Right ventricle myocardium inferior (tissue), 1 donor: ENCODE measurements around the gene FOXP1. TPM values are rescaled to one million over a fixed set of nuclear protein-coding genes. Genes with fewer than 3 reads are reported as not detected.
"Not testable (repeated sequence)": the region's sequence is repeated elsewhere in the genome, so short reads cannot be mapped to it uniquely, and the experiment has no call there.

Experiments used
- ATAC-seq: fragments of 200-7000 bp; cut with Tn5 transposase; one replicate; pipeline ENCODE4 v1.9.1; 2020; ENCODE audit warnings: mild to moderate bottlenecking, moderate library complexity
- DNase-seq: peaks from one replicate; pipeline ENCODE4 v3.0.0; 2021; ENCODE audit errors: missing footprints
- intact Hi-C: fragments of 100-400 bp; cut with DNase I; formaldehyde crosslinking; loops from one replicate; pipeline ENCODE4 v1.11.0; 2022
- total RNA-seq: library from RNA; stranded (reverse); fragmentation: NEBNext Ultra II Directional; extraction: Animal tissue kit (Norgen Biotek cat#: 25700); gene quantifications from one replicate; pipeline ENCODE4 v1.2.1, GENCODE V29; 2021
- donor health status: DM: no; HTN: yes; CAD: no; lungs with severe emphysema.

FOXP1 gene
- total RNA-seq, 1 donor from 2014 or later: 38.5 TPM

DNA sequence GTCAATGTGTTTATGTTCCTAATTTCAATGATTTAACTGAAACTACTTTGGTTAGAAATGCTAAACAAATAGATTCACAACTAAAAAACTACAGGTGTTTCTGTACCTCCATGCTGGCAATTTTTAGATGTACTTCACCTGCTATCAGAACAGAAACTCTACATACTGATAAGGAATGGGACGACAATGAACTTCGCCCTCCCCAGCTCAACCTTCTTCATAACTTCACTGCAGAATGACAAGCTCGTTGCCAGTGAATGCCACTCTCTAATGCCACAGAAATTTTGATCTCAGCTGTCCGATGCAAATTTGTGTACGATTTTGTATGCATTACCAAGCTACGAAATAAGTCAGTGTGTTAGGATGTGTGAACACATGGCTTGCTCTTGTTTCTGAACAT lies 133.4 kb downstream of the FOXP1 start:
- intact Hi-C loops: no loop called here
- no peak for ATAC-seq
- DNase-seq: no peak

DNA sequence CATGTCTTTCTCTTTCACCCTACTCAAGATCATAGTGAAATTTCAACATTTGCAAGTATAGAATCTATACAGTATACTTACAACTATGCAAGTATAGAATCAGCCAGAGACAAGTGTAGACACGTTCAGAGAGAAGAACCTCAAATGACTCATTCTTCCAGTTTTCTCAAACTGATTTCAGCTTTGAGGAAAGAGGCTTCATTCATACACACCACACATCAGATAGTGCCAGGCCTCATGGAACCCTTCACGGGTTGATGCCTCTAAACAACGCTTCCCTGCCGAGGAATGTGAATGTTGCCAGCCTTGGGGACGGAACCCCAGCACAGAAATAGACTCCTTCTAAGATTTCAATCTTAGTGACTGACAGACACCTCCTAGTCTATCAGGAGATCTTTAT lies 135.7 kb downstream of the FOXP1 start:
- intact Hi-C loops: no loop called here
- DNase-seq (no peak), ATAC-seq (no peak)

DNA sequence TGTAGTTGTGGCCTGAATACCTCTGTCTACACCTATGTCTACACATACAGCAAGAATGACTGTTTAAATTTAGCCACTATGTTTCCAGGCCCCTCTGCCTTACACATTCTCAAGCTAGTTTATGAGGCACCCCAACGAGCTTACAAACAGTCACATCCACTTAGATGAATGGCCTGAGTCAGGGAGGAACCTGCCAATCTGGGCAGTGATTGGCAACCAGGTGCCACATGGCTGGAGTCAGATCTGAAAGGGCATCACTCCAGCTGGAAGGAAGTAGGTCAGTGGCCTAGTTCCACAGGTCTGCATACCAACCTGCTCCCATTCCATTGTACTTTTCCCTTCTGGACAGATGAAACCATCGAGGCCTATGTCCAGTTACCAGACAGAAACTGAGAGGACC lies 136.3 kb downstream of the FOXP1 start:
- intact Hi-C loops: no loop called here
- DNase-seq: no peak
- ATAC-seq: no peak

DNA sequence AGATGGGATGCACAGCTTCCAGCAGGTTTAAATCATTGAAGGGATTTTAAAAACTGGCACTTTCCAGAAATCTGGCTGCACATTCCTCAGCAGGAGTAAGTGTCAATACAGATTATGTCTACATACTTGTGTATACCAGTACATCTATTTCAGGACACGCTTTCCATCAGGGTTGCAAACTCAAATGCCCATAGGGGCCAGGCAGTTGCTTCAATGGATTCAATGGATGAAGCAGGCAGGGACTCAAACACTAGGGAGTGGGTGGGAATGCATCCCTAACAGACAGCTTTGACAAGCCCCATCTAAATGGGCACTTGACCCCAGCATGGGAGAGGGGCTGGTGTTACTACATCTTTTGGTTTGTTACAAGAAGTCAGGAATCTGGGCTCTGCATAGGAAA lies 136.8 kb downstream of the FOXP1 start:
- DNase-seq (no peak), ATAC-seq (no peak)
- intact Hi-C loops: no loop called here

DNA sequence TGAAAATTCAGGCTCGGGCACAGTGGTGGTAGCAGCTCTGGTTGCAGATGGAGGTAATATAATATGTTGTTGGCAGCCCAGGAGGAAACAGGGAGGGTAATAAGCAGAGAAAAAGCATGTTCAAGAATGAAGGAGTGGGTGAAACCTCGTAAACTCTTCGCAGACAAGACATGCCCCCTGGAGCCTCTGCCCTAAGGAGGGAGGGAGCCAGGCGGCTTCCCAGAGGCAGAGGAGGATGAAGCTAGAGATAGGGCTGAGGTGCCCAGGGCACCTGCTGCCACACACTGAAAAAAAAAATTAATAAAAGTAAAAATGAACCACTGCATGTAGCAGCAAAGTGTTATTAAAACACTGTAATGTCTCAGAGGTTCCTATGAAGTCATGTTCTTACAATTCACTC lies 137.3 kb downstream of the FOXP1 start:
- no peak for DNase-seq
- intact Hi-C loops: no loop called here

DNA sequence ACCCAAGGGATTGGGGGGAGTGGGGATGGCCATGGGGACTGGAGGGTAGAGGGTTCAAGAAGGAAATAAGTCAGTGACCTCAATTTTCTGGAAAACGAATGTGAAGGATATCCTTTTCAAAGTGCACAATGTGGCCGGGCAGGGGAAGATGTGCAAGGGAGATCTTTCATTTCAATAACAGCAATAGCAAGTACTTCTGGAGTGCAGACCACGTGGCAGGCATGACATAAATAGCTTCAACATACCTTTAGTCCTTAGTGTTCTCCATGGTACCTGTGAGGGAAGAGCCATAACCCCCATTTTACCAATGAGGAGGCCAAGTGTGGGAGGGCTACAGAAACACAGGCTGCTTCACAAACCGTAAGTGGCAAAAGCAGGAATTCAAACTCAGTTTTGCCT lies 138.7 kb downstream of the FOXP1 start:
- intact Hi-C loops: no loop called here

More for the DNA sequence above, 137.3 kb downstream of the FOXP1 start:
- ATAC-seq: no peak

DNA sequence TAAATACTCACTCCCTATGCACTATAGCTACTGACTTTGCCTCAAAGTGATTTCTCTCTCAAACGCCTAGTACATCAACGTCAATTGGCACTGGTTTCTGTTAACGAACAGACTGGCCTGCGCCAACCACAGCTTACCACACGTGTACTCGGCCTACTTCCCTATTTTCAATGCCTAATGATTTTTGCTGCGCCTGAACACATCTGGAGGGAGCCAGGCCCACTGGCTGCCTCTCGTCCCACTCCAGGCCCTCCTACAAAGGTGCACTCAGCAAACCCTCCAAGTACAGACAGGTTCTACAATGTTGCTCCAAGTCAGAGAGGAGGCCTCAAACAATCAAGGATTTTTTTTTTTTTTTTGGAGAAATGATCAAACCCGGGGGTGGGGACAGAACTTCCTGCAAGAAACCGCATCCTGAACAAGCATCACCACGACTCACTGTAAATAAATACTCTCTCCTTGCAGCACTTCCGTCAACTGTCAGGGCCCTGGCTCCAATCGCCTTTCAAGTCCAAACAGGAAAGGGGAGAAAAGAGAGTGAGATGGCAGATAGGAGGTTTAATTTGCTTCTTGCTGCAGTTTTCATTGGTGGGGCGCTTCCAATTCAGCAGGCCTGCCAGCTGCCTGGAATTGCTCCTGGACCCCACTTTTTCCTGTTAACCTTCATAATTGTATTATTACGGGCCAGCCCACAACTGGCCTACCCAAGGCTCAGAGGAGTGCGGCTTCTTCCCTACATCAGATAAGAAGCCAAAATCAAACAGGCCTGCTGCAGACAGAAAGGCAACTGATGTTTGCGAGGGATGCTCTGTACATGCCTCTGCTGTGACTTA lies 139.3 kb downstream of the FOXP1 start:
- intact Hi-C loops: no loop called here
- DNase-seq (peak; percentile 82), ATAC-seq (peak; percentile 66)

More for the DNA sequence above, 138.7 kb downstream of the FOXP1 start:
- DNase-seq (no peak), ATAC-seq (no peak)

DNA sequence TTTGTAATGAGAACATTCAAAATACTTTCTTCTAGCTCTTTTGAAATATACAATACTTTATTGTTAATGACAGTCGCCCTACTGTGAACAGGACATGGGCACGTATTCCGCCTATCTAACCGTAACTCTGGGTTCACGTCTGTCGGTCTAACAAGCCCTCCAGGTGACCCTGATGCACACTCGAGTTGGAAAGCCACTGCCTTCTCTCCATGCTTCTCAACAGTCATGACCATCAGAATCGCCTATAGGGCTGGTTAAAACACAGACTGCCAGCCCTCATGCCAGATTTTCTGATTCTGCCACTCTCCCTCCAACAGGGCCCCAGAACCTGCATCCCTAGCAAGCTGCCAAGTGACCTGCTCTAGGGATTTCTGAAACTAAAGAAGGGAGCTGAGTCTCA lies 140.2 kb downstream of the FOXP1 start:
- ATAC-seq (no peak), DNase-seq (no peak)
- intact Hi-C loops: no loop called here

DNA sequence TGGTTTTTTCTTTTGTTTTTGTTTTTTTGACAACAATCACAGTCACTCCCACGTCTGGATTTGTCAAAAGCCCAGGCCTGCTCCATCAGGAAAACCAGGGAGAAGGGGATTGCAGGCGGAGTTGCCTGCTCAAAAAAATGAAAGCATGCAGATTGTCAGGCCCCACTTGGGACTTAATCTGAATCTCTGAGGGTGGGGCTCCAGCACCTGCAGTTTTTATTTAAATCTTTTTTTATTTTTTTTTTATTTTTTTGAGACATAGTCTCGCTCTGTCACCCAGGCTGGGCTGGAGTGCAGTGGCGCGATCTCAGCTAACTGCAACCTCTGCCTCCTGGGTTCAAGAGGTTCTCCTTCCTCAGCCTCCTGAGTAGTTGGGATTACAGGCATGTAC lies 140.9 kb downstream of the FOXP1 start:
- intact Hi-C loops: no loop called here
- ATAC-seq: no peak

DNA sequence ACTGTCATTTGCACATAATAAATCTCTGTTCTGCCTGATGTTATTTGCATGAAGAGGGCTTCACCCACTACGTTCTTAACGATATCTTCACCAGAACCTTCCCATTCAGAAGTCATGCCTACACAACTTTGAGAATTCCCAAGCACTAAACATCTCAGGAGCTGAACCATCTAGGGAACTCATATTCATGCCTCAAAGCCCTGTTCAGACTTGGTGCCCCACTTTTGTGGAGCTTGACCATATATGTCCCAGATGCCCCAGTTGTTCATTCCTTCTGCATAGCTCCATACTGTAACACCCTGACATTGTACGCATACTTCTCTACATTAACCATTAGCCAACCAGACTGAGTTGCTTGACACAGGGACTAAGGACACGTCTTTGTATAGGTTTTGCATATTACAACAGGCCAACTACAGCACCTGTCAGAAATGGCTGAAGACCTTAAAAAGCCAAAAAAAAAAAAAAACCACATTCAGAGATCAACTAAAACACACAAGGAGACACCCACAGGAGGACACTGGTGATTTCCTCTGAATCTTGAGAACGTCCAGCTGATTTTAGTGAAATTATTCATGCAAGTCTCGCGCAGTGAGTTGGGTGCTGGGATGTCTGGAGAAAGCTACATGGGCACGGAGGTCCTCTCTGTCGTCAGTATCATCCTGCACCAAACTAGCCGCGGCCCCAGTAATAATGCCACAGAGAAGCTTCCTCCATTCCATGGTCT lies 141.4 kb downstream of the FOXP1 start:
- ATAC-seq: no peak
- intact Hi-C loops: no loop called here
- DNase-seq: no peak

More for the DNA sequence above, 140.9 kb downstream of the FOXP1 start:
- DNase-seq: no peak

DNA sequence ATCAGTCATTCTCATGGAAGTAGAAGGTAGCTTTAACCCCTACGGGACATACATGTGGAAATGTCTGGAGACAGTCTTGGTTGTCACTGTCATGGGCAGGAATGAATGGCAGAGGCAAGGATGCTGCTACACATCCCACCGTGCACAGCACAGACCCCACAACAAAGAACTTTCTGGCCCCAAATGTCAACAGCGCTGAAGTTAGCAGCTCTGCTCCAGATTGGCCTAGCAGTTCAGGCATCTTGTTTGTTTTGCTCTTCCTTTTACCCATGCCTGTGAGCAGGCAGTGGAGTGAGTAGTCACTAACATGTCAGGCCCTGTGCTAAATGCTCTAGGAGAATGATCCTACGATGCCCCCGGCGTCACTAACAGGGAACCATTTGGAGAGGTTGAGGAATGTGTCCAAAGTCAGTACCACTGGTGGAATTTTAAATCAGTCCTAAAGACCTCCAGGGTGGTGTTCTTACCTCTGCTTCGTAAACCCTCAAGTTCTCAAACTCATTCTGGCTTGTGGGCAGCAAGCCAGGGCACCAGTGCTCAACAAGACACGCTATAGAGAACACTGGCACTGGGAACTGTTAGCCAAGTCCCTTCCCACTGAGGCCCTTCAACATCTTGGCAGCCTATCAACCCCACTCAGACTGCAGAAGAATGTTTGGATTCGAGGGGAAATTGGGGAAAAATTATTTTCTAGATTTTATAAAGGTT lies 142.2 kb downstream of the FOXP1 start:
- ATAC-seq: no peak
- intact Hi-C loops: no loop called here
- DNase-seq: no peak

DNA sequence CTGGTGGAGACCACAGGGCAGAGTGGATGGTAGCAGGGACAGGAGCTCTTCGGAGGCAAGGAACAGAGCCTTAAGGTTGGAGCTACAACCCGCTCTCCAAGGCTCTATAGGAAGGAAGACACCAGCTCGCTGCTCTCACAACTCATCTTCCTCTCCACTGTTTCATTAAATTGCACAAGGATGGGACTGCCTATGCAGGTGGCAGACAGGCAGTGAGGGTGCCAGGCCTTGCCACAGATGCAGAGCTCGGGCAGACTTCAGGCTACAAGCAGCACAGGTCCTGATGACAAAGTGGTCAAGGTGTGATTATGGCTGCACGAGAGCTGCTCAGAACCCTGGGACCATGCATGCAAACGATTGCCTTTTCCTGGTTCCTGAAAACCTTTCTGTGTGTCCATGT lies 144.6 kb downstream of the FOXP1 start:
- intact Hi-C loops: no loop called here
- DNase-seq (no peak), ATAC-seq (no peak)

DNA sequence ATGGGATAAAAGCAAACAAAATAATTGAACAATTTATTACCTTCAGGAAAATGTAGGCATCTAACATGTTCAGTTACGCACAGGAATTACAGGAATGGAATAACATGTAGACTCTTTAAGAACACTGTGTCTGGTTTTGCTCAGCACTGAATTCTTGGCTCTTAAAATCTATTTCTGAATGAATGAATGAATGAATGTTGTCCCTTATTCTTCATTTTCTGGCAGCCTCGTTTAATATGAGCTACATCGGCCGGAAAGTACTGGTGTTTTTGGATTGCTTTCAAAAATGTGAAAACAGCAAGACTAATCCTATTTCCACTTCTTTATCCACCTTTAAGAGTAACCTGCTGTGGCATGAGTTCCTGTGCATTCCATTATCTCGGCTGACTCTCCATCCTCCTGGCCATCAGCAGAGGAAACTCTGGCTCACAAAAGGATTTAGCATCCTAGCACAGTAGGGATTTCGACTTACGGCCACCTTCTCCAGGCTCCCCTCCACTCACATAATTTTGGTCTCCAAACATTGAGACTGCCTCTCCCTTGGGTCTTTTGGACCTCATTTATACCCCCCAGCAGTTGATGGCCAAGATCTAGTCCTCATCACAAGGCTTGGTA lies 145.3 kb downstream of the FOXP1 start:
- DNase-seq (no peak), ATAC-seq (no peak)
- intact Hi-C loops: no loop called here

DNA sequence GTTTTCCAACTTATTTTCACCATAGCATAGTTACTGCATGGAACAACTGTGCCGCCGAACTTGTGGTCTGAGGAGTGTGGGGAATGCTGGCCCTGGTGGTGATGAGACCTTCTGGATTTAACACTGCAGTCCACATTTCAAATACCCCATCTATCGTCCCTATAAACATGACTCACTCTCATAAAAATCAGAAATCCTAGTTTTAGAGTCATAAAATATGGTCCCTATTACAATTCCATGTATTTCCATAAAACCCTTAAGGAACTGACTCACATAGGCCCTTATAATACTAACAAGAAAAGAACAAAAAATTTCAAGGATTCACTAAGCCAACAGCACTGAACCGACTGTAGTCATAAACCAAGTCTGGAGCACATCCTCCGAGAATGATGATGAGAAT lies 147.2 kb downstream of the FOXP1 start:
- no peak for ATAC-seq
- intact Hi-C loops: no loop called here
- no peak for DNase-seq

DNA sequence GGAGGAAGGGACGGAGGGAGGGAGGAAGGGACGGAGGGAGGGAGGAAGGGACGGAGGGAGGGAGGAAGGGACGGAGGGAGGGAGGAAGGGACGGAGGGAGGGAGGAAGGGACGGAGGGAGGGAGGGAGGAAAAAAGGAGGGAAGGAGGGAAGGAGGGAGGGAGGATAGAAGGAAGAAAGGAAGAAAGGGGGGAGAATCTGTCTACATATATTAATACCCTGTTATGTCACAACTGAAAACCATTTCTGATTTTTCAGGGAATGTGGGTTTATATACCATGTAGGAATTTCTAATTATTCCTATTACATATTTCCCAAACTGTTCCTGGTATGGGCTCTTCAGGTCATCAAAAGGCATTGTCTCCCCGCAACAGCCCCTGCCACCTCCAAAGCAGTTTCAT lies 147.7 kb downstream of the FOXP1 start:
- ATAC-seq, intact Hi-C loops, DNase-seq: not testable (repeated sequence)

DNA sequence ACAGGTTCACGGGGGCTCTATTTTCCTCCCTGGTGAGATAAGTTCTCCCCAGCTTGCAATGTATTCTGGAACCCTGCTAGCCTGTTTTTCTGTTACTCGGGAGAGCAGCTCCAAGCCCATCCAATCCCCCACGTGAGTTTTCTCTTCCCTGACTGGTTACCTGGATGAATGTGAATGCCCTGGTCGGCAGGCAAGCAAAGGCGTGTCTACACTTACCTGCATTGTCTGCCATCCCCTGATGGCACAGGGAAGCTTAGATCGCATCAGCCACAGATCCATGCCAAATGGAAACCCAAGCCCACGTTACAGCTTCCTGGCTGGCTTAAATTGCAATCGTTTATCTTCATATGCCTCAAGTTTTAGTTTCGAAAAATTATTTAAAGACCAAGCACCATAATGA lies 149.9 kb downstream of the FOXP1 start:
- ATAC-seq: no peak
- intact Hi-C loops: loop anchor here (5.0 kb wide), 1 partner anchor 149 kb away; the partner anchor contains the start of gene FOXP1
- DNase-seq: no peak

DNA sequence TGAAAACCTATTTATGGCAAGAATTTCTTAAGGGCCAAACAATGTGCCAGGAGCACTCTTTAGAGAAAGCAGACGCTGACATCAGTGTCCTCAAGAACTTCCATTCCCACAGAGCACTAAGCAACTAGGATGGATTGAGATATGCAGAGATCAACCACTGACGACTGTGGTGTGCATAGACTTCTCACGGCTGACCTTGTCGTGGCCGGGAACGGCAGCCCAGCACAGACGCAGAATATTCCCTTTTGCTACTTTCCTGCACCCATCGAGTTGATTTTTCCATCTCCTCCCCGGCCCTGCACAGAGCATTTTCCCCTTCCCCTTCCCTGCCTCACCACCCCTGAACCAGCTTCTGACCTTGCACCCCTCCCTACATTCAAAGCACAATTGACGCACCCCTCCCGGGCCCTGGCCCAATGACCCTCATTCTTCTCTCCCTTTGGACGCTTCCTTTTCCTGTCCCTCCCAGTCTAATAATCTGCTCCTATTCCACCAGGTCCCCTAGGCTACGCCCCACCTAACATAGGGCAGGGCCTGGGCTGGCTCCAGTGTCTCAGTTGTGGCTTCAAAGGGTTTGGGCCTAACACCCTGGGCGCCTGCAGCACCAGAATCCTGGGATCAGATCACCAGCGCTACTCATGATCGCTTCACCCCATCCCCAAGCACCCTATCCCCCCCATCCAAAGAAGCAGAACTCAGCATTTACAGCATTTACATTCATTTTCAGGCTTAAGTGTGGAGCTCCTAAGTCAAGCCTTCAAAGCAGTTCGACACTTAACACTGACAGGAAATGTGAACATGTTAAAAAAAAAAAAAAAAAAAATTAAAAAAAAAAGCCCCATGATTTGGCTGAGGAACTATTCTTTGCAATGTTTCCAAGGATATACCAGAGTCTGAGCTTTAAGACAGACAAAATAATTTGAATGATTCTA lies 151.2 kb downstream of the FOXP1 start:
- ATAC-seq: peak; percentile 21
- intact Hi-C loops: loop anchor here (5.0 kb wide), 1 partner anchor 150 kb away; the partner anchor contains the start of gene FOXP1
- peak; percentile 67 for DNase-seq

DNA sequence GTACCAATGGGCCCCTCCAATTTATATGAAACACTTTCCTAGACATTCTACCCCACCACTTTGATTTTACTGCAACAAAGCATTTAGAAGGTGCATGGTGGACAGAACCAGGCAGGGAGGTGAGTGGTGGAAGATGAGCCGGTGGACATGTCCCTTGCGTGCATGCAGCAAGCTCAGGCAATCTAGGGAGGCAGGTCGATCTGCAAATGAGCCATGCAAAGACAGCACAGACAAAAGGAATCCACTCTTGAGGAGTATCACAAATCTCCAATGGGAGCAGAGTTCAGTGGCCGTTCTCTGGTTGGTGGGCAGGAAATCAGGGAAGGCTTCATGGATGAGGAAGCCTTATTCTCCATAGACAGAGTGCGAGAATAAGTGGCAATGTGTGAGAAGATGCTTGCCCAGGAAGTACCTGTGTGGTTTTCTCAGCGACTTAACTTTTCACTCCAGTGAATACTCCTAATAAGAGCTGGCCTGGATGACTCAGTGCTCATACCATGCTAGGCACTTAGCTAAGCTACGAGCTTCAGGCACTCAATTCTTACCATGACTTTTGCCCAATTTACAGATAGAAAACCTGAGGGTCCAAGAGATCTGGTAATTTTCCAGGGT lies 152.5 kb downstream of the FOXP1 start:
- ATAC-seq: no peak
- intact Hi-C loops: loop anchor here (5.0 kb wide), 1 partner anchor 151 kb away; the partner anchor contains the start of gene FOXP1
- DNase-seq: no peak
